GM21737 (cell line): ENCODE results near the gene SLC27A6.

Source experiments
- ATAC-seq: cut with Tn5 transposase; IDR thresholded peaks from one replicate; pipeline ENCODE4 v1.9.1; 2021; ENCODE audit warnings: mild to moderate bottlenecking, moderate library complexity; ENCODE audit not compliant: unreplicated experiment

SLC27A6 gene

DNA sequence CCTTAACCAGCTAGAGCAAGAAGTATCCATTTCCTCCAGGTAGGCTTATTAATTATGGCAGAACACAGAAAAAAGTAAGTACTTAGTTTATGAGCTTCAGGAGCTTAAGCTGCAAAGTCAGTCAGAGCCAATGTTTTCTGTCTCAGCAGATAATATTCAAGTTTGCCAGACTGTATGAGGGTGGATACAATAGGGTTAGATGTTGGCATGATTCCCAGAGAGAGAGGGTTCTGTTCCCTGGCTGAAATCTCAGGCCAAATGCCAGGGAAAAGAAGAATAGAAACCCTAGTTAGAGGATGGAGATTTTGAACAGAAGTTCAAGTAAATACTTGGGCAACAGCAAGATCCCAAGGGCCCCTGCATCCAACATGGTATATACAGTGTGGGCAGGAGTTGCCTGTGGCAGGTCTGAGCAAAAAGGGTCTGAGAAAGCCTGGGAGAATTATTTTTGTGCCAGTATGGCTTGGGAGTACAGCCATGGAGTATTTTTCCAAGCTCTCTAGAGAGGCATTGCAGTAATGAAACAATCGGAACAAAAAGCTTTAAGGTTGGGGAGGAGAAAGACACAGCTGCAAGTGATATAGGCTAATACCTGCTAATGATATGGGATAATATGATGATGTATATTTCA lies 98.3 kb downstream of the SLC27A6 start:
- no peak for ATAC-seq

DNA sequence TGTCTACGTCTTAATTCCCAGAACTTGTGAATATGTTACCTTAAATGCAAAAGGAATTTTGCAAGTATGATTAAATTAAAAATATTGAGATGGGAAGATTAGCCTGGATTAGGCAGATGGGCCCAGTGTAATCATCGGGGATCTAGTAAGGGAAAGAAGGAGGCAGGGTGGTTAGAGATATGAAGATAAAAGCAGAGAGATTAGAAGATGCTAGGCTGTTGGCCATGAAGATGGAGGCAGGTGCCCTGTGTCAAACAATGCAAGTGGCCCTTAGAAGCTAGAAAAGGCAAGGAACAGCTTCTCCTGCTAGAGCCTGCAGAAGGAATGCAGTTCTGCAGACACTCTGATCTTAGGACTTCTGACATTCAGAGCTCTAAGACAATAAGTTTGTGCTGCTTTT lies 100.4 kb downstream of the SLC27A6 start:
- ATAC-seq, result no peak

DNA sequence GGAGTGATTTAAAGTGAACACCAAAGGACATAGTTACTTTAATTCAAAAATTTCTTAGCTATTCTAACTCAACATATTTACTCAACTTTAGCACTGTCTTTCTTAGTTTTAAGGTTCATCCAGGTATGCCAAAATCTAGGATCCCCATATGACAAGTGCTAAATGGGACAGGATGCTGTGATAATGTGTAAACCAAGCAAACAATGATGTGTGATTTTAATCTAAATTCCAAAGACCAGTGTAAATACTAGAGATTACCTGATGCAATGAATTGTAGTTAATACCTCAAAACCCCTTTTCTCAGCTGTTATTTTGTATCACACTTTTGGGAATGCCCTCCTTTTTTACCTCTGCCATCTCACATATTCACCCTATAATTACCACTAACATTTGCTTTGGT lies 102.5 kb downstream of the SLC27A6 start:
- no peak for ATAC-seq

DNA sequence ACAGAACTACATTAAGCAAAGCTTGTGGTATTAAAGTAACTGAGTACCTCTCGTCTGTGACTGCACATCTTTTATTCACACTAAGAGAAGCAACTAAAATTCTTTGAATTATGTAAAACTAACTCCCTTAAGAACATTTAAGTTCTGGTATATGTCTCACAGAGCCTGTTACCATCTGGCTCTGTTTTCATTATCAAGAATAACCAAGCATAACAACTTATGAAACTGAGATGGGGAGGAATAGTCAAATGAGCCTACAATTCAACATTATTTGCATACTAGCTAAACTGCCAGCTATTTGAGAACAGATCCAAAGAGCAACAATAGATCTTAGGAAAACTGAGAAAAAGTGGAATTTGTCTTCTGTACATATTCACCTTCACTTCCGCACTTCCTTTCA lies 104.0 kb downstream of the SLC27A6 start:
- no peak for ATAC-seq

DNA sequence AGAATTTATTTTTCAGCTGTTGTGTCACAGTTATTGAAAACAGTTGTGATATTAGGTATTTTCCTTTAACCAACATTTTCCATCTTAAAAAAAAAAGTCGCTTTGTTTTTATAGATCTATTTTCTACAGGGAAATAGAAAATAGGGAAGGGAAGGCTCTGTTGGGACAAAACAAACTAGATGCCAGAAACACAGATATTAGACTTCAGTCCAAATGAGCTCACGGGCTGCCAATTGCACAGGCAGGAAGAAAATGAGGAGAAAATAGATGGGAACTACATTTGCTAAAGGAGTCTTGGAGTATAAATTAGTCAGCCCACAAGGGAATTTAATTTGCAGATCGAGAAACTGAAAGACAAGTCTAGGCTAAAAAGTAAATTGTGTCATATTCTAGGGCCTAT lies 107.8 kb downstream of the SLC27A6 start:
- no peak for ATAC-seq

DNA sequence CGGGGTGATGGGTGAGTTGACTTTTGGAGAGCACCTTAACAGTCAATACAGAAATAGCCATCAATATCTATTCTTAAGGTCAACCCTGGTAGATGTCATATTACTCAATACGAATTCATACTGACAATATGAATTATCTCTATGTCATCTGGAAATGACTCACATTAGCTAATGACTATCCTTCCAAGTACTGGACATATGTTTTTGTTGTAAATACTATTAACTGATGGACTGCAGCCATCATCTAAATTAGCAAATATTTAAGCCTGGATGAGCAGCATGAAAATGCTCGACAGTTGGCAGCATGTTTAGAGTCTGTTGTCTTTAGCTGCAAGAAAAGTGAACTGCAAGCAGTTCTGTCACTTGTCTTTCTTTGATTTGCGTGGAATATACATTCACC lies 109.6 kb downstream of the SLC27A6 start:
- no peak for ATAC-seq

DNA sequence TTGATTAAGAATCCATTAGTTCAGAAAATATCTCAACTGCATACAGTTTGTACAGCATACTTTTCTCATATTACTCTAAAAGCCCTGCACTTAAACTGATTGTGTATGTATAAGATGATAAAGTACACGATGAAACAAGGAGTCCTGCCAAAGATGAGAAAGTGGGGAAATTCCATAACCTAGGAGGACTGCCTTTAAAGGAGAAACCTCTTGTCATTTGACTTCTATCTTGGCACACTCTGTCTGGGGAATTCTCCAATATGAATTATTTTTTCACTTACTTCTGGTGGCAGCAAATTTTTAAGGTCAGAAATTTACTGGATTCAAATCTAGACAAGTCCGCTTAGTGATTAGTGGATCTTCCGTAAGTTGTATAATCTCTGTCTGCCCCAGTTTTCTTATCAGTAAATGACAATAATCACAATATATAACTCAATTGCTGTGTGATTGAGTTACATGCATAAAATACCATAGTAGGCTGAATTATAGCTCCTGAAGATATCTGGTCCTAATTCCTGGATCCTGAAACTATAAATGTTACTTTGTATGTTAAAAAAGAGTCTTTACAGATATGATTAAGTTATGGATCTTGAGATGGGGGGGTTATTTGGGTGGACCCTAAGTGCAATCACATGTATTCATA lies 112.3 kb downstream of the SLC27A6 start:
- no peak for ATAC-seq

- no peak for ATAC-seq
Measured at GRCh38 chr5:129078247-129078646, 113.0 kb downstream of the SLC27A6 start.

DNA sequence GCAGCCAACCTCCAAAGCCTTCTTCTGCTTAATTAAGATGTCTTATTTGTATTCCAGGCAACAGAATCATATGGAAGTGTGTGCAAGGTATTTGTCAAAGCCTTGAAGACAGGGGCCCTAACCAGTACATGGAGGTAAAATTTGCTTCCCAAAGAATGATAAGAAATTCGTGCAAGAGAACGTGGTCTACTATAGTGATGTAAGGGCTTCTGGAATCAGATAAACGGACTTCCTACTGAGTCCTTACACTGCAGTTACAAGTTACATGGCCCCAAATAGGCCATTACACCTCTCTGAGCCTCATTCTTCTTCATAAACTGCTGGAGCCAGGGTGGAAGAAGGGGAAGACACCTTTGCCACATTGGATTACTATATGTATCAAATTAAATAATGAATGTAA lies 113.4 kb downstream of the SLC27A6 start:
- ATAC-seq, result no peak

- no peak for ATAC-seq
Measured at GRCh38 chr5:129079496-129079895, 114.2 kb downstream of the SLC27A6 start.

GRCh38 chr5:129080766-129081165 lies 115.5 kb downstream of the SLC27A6 start:
- no peak for ATAC-seq

GRCh38 chr5:129082225-129083136 lies 117.2 kb downstream of the SLC27A6 start:
- no peak for ATAC-seq
